SK-N-SH (cell line): ENCODE results near the gene ARHGAP23.

Experiments
- CHD2 ChIP-seq: fragments of 150-350 bp; IDR thresholded peaks from 2 replicates; pipeline ENCODE4 v1.6.1; 2018; ENCODE audit warnings: low read length; ENCODE audit not compliant: partially characterized antibody
- EZH2phosphoT487 ChIP-seq: fragments of 200-600 bp; sonication (generic); IDR thresholded peaks from 2 replicates; pipeline ENCODE4 v1.6.1; 2017; ENCODE audit warnings: low read depth, mixed run types, mild to moderate bottlenecking, antibody characterized with exemption, moderate library complexity, borderline replicate concordance
- FOXM1 ChIP-seq: IDR thresholded peaks from 2 replicates; pipeline ENCODE4 v1.4.0; 2012; ENCODE audit warnings: low read depth, mild to moderate bottlenecking
- GATA2 ChIP-seq: sonication (generic); formaldehyde crosslinking; IDR thresholded peaks from 2 replicates; pipeline ENCODE4 v1.5.0; 2020; ENCODE audit warnings: mild to moderate bottlenecking, missing genetic modification reagents
- JUND ChIP-seq: IDR thresholded peaks from 2 replicates; pipeline ENCODE4 v1.4.0; 2012
- MXI1 ChIP-seq: IDR thresholded peaks from 2 replicates; pipeline ENCODE4 v1.6.1; 2012; ENCODE audit warnings: mild to moderate bottlenecking, low read depth, low read length, improper control_type of control experiment
- POLR2AphosphoS5 ChIP-seq: IDR thresholded peaks from 2 replicates; pipeline ENCODE4 v1.6.1; 2012; ENCODE audit warnings: low read depth, low read length
- TCF12 ChIP-seq: IDR thresholded peaks from 2 replicates; pipeline ENCODE4 v1.4.0; 2012
- YY1 ChIP-seq: IDR thresholded peaks from 2 replicates; pipeline ENCODE4 v1.4.0; 2012; ENCODE audit warnings: low read depth, mild to moderate bottlenecking
- TF ChIP-seq, protein P1 (sequence below): fragments of 200-600 bp; sonication (generic); IDR thresholded peaks from 2 replicates; pipeline ENCODE4 v1.6.1; 2017; ENCODE audit warnings: antibody characterized with exemption, mild to moderate bottlenecking, moderate library complexity
- TF ChIP-seq, protein P2 (sequence below): IDR thresholded peaks from 2 replicates; pipeline ENCODE4 v1.4.0; 2012; ENCODE audit warnings: low read depth, borderline replicate concordance
- TF ChIP-seq, protein P3 (sequence below): IDR thresholded peaks from 2 replicates; pipeline ENCODE4 v1.6.1; 2012; ENCODE audit warnings: mild to moderate bottlenecking, low read depth, low read length, moderate library complexity

DNA sequence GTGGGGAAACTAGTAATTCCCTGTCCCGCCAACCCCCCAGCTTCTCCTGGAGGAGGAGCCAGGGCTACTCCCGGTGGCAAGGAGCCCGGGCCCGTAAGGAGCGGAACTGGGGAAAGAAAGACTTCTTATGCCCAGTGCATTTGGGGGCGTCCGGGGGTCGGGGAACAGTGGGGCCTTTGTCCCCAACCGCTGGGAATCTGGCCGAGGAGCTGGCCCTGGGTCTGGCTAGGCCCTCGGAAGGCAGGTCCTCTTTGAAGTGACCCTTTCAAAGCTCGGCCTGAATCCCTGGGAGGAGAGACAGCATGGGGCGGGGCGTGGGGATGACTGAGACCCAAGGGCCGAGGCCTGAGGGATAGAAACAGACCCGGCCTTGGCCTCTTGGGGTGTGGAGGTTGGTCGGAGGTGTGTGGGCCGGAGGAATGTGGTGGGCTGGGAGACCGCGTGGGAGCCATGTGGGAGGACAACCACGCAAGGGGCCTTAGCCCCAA, 6.0 kb downstream of the ARHGAP23 start:
- TF ChIP-seq, protein P1, sequence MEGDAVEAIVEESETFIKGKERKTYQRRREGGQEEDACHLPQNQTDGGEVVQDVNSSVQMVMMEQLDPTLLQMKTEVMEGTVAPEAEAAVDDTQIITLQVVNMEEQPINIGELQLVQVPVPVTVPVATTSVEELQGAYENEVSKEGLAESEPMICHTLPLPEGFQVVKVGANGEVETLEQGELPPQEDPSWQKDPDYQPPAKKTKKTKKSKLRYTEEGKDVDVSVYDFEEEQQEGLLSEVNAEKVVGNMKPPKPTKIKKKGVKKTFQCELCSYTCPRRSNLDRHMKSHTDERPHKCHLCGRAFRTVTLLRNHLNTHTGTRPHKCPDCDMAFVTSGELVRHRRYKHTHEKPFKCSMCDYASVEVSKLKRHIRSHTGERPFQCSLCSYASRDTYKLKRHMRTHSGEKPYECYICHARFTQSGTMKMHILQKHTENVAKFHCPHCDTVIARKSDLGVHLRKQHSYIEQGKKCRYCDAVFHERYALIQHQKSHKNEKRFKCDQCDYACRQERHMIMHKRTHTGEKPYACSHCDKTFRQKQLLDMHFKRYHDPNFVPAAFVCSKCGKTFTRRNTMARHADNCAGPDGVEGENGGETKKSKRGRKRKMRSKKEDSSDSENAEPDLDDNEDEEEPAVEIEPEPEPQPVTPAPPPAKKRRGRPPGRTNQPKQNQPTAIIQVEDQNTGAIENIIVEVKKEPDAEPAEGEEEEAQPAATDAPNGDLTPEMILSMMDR, result no peak
- TF ChIP-seq EZH2phosphoT487 (no peak), JUND (no peak), TCF12 (no peak), CHD2 (no peak), POLR2AphosphoS5 (no peak), FOXM1 (no peak), MXI1 (no peak), YY1 (no peak), GATA2 (CRISPR knock-in tag) (no peak)
- TF ChIP-seq, protein P2, sequence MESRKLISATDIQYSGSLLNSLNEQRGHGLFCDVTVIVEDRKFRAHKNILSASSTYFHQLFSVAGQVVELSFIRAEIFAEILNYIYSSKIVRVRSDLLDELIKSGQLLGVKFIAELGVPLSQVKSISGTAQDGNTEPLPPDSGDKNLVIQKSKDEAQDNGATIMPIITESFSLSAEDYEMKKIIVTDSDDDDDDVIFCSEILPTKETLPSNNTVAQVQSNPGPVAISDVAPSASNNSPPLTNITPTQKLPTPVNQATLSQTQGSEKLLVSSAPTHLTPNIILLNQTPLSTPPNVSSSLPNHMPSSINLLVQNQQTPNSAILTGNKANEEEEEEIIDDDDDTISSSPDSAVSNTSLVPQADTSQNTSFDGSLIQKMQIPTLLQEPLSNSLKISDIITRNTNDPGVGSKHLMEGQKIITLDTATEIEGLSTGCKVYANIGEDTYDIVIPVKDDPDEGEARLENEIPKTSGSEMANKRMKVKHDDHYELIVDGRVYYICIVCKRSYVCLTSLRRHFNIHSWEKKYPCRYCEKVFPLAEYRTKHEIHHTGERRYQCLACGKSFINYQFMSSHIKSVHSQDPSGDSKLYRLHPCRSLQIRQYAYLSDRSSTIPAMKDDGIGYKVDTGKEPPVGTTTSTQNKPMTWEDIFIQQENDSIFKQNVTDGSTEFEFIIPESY, result no peak
- TF ChIP-seq, protein P3, sequence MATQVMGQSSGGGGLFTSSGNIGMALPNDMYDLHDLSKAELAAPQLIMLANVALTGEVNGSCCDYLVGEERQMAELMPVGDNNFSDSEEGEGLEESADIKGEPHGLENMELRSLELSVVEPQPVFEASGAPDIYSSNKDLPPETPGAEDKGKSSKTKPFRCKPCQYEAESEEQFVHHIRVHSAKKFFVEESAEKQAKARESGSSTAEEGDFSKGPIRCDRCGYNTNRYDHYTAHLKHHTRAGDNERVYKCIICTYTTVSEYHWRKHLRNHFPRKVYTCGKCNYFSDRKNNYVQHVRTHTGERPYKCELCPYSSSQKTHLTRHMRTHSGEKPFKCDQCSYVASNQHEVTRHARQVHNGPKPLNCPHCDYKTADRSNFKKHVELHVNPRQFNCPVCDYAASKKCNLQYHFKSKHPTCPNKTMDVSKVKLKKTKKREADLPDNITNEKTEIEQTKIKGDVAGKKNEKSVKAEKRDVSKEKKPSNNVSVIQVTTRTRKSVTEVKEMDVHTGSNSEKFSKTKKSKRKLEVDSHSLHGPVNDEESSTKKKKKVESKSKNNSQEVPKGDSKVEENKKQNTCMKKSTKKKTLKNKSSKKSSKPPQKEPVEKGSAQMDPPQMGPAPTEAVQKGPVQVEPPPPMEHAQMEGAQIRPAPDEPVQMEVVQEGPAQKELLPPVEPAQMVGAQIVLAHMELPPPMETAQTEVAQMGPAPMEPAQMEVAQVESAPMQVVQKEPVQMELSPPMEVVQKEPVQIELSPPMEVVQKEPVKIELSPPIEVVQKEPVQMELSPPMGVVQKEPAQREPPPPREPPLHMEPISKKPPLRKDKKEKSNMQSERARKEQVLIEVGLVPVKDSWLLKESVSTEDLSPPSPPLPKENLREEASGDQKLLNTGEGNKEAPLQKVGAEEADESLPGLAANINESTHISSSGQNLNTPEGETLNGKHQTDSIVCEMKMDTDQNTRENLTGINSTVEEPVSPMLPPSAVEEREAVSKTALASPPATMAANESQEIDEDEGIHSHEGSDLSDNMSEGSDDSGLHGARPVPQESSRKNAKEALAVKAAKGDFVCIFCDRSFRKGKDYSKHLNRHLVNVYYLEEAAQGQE, result no peak
